NCI-H774 (cell line): ENCODE results near the gene PCDHB6.
A peak's percentile ranks its signal among the peaks of the same experiment; 100 is the strongest.
"Not testable (repeated sequence)": the region's sequence is repeated elsewhere in the genome, so short reads cannot be mapped to it uniquely, and the experiment has no call there.

ENCODE experiments used
- DNase-seq: peaks from one replicate; lab custom pipeline; 2025; lab: John Stamatoyannopoulos, UW

PCDHB6 gene

DNA sequence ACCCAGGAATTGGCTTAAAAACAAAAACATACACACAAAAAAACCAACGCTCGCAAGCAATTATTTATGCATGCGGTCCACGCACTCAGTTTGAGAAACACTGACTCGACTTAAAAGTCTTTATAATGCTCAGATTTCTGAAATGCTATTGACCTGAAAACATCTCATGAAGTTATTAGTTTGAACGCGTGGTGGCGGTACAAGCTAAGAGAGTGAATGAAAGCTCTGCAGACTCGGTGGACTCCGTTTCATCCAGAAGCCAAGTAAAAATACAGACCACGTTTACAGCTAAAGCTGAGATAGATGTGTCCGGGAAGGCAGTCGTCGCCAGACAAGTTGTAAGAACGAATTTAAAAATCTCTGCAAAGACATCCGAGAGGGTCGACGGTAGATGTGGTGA lies at the start of gene PCDHB6:
PCDHB6 (plus strand) TSS at position 246 of the 400 bp plus-strand sequence. CDS start 201 bp downstream, outside the sequence.
- no peak for DNase-seq

- no peak for DNase-seq
Observed at GRCh38 chr5:141100243-141100805, 49.5 kb upstream of the PCDHB6 start, which contains the start of gene PCDHB3. PCDHB3 (plus strand) TSS chr5:141100473; CDS start chr5:141100650, 177 bp downstream.

- DNase-seq, result no peak
Observed at GRCh38 chr5:141101059-141101458, 48.8 kb upstream of the PCDHB6 start.

DNA sequence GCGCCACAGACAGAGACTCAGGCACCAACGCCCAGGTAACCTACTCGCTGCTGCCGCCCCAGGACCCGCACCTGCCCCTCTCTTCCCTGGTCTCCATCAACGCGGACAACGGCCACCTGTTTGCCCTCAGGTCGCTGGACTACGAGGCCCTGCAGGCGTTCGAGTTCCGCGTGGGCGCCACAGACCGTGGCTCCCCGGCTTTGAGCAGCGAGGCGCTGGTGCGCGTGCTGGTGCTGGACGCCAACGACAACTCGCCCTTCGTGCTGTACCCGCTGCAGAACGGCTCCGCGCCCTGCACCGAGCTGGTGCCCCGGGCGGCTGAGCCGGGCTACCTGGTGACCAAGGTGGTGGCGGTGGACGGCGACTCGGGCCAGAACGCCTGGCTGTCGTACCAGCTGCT lies 47.8 kb upstream of the PCDHB6 start:
- DNase-seq, result not testable (repeated sequence)

DNA sequence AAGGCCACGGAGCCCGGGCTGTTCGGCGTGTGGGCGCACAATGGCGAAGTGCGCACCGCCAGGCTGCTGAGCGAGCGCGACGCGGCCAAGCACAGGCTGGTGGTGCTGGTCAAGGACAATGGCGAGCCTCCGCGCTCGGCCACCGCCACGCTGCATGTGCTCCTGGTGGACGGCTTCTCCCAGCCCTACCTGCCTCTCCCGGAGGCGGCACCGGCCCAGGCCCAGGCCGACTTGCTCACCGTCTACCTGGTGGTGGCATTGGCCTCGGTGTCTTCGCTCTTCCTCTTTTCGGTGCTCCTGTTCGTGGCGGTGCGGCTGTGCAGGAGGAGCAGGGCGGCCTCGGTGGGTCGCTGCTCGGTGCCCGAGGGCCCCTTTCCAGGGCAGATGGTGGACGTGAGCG lies 47.4 kb upstream of the PCDHB6 start:
- not testable (repeated sequence) for DNase-seq

GRCh38 chr5:141105350-141105749 lies 44.5 kb upstream of the PCDHB6 start:
- no peak for DNase-seq

GRCh38 chr5:141119250-141119649 lies 30.6 kb upstream of the PCDHB6 start:
- no peak for DNase-seq

- DNase-seq, result no peak
Observed at GRCh38 chr5:141121563-141121962, 28.3 kb upstream of the PCDHB6 start, which contains the start of gene PCDHB4. PCDHB4 (plus strand) TSS chr5:141121818; CDS start chr5:141121999, 181 bp downstream.

DNA sequence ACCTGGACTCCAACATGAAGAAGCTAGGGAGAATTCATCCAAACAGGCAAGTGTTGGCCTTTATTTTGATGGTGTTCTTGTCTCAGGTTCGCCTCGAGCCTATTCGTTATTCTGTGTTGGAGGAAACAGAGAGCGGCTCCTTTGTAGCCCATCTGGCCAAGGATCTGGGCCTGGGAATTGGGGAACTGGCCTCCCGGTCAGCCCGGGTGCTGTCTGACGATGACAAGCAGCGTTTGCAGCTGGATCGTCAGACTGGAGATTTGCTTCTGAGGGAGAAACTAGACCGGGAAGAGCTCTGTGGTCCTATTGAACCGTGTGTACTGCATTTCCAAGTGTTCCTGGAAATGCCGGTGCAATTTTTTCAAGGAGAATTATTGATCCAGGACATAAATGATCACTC lies 27.9 kb upstream of the PCDHB6 start:
- DNase-seq, result no peak

GRCh38 chr5:141123396-141124135 lies 26.3 kb upstream of the PCDHB6 start:
- DNase-seq, result not testable (repeated sequence)

DNA sequence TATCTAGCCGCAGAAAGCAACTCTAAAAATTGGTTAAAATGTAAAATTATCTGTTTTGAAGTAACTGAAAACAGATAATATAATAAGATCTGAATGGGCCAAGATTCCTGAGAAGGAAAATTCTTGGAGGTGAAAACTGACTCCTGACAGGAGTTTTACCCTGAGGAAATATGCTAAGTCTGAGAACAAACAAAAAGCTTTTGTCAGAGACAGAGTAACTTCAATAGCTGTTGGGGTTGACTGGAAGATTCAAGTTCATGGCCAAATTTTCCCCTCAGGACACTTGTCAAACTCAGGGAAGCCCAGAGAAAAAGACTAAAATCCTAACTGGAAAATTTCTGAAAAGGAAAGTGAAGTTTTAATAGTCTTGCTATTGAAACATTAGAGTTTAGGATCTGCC lies 22.6 kb upstream of the PCDHB6 start:
- no peak for DNase-seq

GRCh38 chr5:141135030-141135717 lies 14.7 kb upstream of the PCDHB6 start, which contains the start of gene PCDHB5:
PCDHB5 (plus strand) TSS chr5:141135206; CDS start chr5:141135435, 229 bp downstream.
- peak; percentile 81 for DNase-seq

GRCh38 chr5:141135718-141136266 lies 14.1 kb upstream of the PCDHB6 start:
- no peak for DNase-seq

DNA sequence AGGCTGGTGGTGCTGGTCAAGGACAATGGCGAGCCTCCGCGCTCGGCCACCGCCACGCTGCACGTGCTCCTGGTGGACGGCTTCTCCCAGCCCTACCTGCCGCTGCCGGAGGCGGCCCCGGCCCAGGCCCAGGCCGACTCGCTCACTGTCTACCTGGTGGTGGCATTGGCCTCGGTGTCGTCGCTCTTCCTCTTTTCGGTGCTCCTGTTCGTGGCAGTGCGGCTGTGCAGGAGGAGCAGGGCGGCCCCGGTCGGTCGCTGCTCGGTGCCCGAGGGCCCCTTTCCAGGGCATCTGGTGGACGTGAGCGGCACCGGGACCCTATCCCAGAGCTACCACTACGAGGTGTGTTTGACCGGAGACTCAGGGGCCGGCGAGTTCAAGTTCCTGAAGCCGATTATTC lies 12.5 kb upstream of the PCDHB6 start:
- not testable (repeated sequence) for DNase-seq

DNA sequence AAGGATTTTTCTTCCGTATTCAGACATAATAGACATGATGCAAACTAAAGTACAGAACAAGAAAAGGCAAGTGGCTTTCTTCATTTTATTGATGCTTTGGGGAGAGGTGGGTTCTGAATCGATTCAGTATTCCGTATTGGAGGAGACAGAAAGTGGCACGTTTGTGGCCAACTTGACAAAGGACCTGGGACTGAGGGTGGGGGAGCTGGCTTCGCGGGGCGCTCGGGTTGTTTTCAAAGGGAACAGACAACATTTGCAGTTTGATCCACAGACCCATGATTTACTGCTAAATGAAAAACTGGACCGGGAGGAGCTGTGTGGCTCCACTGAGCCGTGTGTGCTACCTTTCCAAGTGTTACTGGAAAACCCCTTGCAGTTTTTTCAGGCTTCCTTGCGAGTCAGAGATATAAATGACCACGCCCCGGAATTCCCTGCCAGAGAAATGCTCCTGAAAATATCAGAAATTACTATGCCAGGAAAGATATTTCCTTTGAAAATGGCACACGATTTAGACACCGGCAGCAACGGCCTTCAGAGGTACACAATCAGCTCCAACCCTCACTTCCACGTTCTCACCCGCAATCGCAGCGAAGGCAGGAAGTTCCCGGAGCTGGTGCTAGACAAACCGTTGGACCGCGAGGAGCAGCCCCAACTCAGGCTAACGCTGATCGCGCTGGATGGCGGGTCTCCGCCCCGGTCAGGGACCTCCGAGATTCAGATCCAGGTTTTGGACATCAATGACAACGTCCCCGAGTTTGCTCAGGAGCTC lies 551 bp downstream of the PCDHB6 start:
- DNase-seq, result no peak

- no peak for DNase-seq
Observed at GRCh38 chr5:141150993-141151325, 1.1 kb downstream of the PCDHB6 start.

DNA sequence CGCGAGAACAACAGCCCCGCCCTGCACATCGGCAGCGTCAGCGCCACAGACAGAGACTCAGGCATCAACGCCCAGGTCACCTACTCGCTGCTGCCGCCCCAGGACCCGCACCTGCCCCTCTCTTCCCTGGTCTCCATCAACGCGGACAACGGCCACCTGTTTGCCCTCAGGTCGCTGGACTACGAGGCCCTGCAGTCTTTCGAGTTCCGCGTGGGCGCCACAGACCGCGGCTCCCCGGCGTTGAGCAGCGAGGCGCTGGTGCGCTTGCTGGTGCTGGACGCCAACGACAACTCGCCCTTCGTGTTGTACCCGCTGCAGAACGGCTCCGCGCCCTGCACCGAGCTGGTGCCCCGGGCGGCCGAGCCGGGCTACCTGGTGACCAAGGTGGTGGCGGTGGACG lies 1.8 kb downstream of the PCDHB6 start:
- not testable (repeated sequence) for DNase-seq

GRCh38 chr5:141152096-141152495 lies 2.2 kb downstream of the PCDHB6 start:
- DNase-seq, result not testable (repeated sequence)

GRCh38 chr5:141155540-141156374 lies 5.9 kb downstream of the PCDHB6 start:
- no peak for DNase-seq

DNA sequence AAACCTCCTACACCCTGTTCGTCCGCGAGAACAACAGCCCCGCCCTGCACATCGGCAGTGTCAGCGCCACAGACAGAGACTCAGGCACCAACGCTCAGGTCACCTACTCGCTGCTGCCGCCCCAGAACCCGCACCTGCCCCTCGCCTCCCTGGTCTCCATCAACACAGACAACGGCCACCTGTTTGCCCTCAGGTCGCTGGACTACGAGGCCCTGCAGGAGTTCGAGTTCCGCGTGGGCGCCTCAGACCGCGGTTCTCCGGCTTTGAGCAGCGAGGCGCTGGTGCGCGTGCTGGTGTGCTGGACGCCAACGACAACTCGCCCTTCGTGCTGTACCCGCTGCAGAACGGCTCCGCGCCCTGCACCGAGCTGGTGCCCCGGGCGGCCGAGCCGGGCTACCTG lies 7.5 kb downstream of the PCDHB6 start:
- DNase-seq, result not testable (repeated sequence)

DNA sequence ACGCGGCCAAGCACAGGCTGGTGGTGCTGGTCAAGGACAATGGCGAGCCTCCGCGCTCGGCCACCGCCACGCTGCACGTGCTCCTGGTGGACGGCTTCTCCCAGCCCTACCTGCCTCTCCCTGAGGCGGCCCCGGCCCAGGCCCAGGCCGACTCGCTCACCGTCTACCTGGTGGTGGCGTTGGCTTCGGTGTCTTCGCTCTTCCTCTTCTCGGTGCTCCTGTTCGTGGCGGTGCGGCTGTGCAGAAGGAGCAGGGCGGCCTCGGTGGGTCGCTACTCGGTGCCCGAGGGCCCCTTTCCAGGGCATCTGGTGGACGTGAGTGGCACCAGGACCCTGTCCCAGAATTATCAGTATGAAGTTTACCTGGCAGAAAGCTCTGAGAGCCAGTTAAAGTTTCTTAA lies 8.0 kb downstream of the PCDHB6 start:
- DNase-seq, result not testable (repeated sequence)
